Stimulated activated CD4-positive, alpha-beta T cell treated with anti-CD3 and anti-CD28 coated beads, Interleukin-1b, Interleukin-23, amount 100 ng/mL, for 4 hours (primary cell): ENCODE data around the gene ORC2.

Experiments
- DNase-seq, 2 donors: peaks; one replicate each; pipeline ENCODE4 v3.0.0-alpha.2; 2020; ENCODE audit warnings: low read depth in 2 of 2

Gene ORC2

DNA sequence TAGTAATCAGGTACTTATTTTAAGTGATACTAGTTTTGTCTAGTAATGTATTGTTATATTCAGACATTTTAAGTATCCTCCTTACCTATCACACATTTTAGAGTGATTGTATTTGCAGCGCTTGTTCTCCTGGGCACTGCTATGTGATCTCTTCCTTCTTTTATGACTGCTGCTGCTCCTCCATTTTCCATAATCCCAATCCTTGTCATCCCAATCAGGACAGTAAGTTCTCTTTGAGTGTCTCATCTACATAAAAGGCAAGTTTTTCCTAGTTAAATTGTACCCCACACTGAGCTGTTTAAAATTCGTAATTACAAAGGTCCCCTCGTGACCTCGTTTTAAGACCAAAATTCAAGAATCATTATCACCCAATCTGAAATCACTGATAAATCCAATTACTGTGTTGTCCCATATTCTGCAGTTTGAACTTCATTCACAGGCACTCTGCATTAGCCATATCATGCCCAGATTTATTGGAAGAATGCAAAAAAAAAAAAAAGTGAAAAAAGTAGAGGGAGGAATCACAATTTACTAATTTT lies 101.8 kb downstream of the ORC2 start:
- no peak for DNase-seq

DNA sequence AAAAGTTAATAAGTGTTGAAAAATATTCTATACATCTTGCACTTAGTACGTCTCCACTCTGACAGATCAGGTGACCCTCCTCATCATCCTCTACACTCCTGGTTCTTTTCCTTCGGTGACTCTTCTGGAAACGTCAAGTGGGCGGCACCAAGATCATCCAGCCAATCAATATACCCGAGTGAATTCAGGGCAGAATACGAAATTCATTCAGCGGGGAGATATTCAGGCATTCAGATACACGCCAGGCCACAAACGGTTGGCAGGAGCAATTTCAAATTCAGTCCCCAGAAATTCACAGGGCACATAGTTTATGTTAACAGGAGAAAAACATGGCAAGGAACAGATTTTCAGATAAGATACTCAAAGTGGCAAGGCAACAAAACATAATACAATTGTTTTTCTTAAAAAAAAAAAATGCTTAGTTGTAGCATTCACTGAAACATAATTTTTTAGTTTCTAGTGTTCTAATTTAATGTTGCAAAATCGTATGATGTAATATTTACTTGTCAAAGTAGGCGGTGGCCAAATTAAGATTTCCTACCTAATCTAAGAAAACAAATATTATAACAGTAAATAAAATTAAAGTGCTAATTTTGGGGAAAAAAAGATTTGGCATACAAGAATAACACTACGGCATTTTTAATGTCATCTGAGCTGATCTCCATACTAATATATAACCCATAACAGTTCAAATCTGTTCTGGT lies 103.2 kb downstream of the ORC2 start:
- DNase-seq, result no peak
